GM18508 (cell line): ENCODE data around the gene CPNE1.

Source experiments
- ATAC-seq: cut with Tn5 transposase; IDR thresholded peaks from one replicate; pipeline ENCODE4 v1.9.1; 2021; ENCODE audit warnings: moderate number of reproducible peaks; ENCODE audit not compliant: insufficient read depth, unreplicated experiment

The CPNE1 gene

DNA sequence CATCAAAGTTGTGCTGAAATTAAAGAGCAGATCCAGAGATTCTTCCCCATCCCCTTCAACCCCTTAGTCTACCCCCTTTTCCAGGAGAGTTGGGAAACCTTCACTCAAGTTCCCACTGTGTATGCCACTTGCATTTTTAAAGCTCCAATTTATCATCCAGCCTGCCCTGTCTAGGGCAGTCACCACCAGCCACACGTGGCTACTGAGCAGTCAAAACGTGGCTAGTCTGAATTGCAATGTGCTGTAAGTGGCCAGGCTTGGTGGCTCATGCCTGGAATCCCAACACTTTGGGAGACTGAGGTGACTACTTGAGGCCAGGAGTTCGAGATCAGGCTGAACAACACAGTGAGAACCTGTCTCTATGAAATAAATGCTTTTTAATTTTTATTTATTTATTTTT lies 87.9 kb downstream of the CPNE1 start:
- no peak for ATAC-seq
